EL (cell line): ENCODE measurements around the gene LILRA2.
"Not testable (repeated sequence)": the region's sequence is repeated elsewhere in the genome, so short reads cannot be mapped to it uniquely, and the experiment has no call there.

Source experiments
- DNase-seq: peaks from one replicate; pipeline ENCODE4 v3.0.0-alpha.2; 2016

Gene LILRA2

DNA sequence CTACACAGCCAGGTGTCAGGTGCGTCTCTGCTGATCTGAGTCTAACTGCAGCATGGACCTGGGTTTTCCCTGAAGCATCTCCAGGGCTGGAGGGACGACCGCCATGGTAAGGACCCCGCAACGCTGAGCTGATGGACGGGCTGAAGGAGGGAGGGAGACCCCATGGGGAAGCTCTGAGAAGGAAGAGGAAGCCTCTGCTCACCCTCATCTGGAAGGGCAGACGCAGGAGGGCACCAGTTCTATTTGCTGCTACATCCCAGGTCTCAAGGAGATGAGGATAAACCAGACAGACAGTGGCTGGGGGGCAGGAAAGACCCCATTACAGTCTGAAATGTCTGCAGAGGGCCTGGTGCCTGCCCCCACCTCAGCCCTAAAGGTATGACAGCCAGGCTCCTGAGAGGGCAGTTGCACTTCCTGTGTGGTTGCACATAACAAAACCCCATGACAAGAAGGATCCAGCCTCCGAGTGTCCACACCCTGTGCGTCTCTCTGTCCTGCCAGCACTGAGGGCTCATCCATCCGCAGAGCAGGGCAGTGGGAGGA lies at the start of gene LILRA2:
Gene LILRA2 (plus strand): TSS at position 461 of the 543 bp plus-strand sequence. CDS start 89 bp downstream, outside the sequence.
- DNase-seq = no peak

DNA sequence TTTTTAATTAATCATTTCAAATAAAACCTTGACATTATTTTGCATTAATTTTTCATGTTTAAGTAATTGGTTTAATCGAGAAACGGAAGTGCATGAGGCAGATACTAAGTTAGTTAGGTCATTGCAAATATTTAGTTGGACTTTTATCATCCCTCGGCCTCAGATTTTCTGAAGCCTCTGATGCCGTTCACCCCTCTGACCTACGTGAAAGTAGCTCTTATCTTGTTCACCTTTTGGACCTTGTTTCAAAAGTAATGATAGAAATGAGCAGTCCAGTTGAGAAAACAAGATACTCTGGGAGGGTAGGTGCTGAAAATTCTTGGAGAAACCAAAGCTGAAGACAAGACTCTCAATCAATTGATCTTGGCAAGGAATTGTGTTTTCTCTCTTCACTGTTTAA lies 48.0 kb upstream of the LILRA2 start:
- no peak for DNase-seq

DNA sequence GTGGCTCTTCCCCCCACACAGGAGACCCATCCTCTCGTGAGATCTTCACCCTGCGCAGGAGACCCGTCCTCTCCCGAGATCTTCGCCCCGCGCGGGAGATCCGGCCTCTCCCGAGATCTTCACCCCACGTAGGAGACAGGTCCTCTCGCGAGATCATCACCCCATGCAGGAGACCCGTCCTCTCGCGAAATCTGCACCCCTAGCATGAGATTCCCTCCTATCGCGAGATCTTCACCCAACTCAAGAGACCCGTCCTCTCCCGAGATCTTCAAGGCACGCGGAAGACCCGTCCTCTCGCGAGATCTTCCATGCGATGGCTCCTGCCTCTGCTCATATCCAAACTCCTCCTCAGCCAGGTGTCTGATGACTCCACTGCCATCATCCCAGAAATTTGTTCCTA lies 46.6 kb upstream of the LILRA2 start:
- no peak for DNase-seq

DNA sequence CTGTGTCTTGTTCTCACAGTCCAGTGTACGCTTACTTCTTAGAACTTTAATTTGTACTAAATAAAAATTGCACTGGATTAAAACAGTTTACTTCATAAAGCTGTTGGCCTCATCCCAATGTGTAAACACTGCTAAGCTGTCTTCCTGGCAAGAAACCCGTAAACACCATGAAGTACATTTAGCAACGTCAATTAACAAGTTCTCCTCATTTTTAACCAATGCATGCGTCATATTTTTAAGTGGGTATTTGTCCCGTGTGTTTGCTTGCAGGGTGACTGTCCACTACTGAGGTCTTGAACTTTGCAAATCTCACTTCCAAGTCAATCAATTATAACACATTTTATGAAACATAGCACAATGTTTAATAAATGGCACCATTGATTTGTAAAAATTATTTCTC lies 42.7 kb upstream of the LILRA2 start:
- DNase-seq = no peak

DNA sequence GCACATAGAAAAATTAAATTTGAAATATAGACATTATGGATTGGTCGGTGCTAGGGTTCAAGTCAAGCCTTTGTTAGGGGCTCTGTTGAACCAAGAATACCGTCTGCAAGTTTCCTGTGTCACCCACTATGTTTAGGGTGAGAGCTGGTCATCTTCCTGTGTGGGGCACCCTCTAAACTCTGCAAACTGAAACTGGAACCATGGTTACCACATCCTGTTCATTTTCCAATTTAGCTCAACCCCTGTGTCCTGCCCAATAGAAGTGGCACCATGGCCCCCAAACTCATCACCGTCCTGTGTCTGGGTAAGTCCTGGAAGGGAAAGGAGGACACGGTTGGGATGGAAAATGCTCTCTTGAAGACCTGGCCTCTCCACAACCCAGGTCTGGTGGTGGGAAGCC lies 41.1 kb upstream of the LILRA2 start:
- DNase-seq = no peak

DNA sequence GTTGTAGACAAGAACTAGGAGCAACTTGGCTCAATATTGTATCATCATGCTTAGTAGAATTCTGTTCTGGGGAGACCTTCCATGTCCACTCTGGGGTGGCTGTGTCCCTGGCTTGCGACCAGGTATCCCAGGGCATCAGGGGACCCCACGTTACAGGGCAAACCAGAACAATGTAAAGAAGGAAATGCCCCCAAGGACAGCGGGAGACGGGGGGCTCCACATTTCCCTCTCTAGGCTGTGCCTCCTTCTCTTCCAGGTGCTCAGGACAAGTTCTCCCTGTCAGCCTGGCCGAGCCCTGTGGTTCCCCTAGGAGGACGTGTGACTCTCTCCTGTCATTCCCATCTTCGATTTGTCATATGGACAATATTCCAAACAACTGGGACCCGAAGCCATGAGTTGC lies 40.1 kb upstream of the LILRA2 start:
- no peak for DNase-seq

DNA sequence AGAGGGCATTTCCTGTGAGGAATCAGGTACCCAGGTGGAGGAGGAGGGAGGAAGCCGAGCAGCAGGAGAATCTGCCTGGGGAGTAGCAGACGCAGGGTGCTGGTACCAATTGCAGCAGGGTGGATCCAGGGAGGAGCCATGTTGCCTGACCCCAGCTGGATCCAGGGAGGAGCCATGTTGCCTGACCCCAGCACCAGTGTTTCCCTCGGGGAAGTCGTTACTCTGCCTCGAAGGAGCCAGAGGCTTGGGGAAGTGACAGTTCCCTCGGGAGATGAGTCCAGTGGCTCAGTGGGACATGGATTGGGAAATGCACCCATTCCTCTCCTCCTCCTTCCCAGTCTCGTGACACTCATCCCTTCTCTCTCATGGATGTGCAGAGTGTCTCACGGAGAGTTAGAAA lies 39.4 kb upstream of the LILRA2 start:
- DNase-seq = no peak

DNA sequence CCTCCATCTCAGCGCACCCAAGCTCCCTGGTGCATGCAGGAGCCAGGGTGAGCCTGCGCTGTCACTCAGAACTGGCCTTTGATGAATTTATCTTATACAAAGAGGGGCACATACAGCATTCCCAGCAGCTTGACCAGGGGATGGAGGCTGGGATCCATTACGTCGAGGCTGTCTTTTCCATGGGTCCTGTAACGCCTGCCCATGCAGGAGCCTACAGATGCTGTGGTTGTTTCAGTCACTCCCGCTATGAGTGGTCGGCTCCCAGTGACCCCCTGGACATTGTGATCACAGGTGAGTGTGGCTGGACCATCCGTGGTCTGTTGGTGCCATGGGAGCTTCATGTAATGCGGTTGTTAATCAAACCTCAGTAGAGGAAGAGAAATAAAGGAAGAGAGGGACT lies 38.0 kb upstream of the LILRA2 start:
- no peak for DNase-seq

DNA sequence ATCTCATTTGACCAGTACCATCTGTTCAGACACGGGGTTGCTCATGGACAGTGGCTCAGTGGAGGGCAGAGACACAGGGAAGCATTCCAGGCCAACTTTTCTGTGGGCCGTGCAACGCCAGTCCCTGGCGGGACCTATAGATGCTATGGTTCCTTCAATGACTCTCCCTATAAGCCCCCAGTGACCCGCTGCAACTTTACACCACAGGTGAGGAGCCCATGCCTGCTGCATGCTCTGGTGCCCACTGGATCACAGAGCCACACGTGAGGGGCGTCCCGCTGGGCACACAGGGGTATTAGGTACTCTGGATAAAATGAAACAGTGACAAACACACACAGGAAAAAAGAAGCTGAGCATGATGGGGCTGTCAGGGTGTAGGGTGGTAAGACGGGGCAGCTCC lies 36.6 kb upstream of the LILRA2 start:
- no peak for DNase-seq

DNA sequence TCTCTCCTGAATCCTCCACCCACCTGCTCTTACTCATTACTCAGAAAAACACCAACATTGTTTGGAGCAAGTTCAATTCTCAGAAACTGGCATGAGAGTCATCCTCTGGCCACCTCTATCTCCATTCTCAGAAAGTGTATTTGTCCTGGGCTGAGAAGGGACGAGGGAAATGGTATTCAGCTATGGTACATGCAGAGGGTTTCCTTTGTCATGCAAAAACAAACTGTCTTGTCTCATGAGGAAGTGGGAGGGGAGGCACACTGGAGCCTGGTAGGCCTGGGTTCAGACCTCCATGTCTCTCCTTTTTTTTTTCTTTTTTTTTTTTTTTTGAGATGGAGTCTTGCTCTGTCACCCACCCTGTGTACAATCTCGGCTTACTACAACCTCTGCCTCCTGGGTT lies 31.9 kb upstream of the LILRA2 start:
- DNase-seq = no peak

DNA sequence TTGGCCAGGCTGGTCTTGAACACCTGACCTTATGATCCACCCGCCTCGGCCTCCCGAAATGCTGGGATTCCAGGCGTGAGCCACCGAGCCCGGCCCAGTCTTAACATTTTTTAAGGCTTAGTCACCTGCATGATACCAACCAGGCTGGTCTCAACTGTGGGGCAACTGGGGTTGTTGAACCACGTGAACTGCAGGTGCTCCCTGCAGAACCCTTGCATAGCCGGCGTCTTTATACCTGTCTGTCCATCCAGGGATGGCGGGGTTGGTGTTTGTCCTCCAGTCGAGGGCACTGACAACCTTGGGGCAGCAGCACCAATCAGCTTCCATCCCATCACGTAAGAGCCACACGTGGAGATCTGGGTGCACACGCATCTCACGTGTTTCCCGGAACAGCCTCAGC lies 24.8 kb upstream of the LILRA2 start:
- DNase-seq = no peak

DNA sequence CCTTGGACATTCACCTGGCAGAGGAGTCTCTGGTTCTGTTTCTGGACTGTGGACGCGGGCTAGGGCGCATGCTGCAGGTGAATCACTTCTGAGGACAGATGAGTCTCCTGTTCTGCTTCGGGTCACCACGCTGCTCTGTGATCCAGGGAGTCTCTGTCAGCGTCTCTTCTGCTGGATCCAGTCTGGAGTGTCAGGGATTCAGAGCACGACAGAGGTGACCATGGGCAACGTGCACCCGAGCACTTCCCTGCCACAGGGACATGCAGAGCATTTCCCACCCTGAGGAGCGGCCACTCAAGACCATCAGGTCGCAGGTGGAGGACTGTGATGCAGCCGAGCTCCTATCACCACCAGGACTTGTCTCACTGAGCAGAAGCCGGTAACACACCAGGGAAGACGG lies 24.4 kb upstream of the LILRA2 start:
- no peak for DNase-seq

DNA sequence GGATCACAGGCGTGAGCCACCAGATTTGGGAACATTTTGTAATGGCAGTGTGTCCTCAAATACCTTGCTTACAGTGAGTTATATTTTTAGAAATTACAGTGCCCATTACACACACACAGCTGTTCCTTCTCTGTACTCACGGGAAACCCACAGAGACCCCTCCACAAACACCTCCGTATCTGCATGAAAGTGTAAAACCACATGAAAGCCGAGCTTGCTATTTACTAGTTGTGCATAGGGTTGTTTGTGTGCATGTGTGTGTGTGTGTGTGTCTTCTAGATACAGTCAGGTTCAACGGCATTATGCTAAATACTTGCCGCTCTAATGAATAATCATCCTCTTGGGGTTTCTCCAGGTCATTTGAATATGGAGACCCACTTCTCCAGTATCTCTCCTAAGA lies 22.3 kb upstream of the LILRA2 start:
- no peak for DNase-seq

DNA sequence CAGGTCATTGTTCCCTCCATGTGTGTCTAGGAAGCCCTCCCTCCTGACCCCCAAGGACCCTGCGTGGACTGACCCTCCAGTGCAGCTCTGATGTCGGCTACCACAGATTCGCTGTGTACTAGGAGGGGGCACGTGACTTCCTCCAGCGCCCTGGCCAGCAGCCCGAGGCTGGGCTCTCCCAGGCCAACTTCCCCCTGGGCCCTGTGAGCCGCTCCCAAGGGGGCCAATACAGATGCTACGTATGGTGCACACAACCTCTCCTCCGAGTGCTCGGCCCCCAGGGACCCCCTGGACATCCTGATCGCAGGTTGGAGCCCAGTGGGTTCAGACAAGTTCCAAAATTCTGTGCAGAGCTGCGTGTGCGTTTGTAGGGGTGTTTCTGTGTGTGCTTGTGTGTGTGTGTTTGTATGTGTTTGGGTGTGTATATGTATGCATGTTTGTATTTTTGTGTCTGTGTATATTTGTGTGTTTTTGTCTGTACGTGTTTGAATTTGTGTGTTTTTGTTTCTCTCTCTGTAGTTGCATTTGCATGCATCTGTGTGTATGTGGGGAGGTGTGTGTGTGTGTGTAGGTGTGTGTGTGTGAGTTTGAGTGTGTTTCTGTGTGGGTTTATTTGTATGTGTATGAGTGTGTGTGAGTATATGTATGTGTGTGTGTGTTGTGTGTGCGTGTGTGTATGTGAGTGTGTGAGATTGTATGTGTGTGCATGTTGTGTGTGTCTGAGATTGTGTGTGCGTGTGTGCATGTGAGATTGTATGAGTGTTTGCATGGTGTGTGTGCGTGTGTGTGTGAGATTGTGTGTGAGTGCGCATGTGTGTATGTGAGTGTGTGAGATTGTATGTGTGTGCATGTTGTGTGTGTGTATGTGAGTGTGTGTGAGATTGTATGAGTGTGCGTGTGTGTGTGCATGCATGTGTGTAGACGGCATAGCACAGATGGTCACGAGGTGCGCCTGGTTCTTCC lies 21.4 kb upstream of the LILRA2 start:
- DNase-seq = no peak

DNA sequence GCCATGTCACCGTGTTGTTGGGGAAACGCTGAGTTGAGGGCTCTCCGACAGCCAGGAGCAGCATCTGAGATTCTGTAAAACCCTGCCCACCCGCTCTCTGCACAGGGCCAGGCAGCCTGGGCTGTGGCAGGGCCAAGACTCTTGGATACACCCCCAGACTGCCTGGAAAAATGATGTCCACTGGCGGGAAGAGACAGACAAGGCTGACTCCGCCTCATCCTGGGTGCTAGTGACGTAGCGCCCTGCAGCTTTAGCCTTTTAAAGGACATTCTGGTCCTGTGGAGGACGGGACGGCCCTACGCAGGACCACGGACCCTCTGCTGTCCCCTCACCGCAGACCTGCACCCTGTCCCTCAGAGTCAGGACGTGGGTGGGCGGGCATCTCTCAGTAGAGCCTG lies 20.7 kb upstream of the LILRA2 start:
- no peak for DNase-seq

DNA sequence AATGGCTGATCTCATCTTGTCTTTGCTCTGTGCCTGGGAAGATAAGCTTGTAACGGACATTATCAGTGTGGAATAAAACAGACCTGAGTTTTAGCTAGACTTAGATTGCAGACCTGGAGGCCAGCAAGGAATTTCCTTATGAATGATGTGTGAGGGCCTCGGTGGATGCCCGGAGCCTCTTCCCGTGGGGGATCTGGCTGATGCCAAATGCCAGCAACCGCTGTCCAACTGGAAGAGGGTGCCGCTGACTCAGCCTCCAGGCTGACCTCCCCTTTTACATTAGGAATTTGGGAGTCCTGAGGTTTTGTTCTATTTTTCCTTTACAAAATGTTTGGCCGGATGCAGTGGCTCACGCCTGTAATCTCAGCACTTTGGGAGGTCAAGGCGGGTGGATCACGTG lies 19.6 kb upstream of the LILRA2 start:
- no peak for DNase-seq

DNA sequence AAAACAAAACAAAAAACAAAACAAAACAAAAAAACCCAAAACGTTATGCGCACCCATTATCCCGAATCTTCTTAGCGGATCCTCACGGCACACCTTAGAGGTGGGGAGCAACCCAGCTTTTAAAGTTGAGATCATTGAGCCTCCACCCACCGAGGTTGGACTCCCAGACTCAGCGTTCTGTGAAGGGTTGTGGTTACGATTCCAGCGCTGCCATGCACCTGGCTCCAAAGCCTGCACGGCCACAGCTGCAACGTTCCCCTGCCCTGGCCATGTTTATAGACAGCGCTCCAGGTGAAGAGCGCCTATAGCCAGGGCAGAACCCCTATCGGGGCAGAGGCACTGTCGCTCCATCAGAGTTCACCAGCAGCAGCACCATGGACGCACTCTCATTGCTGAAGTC lies 18.7 kb upstream of the LILRA2 start:
- DNase-seq = no peak

DNA sequence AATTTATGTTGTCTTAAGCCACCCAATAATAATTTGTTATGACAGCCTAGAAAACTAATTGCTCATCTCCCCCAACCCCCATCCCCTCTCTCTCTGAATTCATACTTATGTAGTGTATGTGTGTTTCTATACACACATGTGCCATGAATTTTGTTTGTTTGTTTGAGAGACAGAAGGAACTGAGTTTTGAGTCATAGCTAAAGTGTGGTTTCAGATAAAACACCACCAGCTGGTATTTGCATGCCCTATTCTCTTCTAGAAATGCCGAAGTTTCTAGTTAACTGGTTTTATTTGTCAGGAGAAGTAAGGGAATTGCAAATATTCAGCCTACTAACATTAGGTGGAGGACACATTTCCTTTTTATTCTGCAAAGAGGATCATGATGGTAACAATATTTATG lies 17.4 kb upstream of the LILRA2 start:
- no peak for DNase-seq

DNA sequence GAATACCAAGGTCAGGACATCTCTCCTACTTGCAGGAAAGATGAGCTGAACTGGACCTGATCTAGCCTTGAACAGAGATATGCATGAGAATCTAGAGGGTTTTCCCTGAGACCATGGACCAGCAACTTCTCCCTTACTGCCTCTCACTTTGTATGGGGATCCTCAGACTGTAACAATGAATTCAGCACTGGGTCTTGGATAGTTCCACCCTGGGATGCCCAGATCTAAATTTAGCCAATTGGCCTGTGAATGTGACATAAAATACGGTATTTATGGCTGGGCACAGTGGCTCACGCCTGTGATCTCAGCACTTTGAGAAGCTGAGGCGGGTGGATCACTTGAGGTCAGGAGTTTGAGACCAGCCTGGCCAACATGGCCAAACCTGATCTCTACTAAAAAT lies 15.3 kb upstream of the LILRA2 start:
- DNase-seq = no peak

DNA sequence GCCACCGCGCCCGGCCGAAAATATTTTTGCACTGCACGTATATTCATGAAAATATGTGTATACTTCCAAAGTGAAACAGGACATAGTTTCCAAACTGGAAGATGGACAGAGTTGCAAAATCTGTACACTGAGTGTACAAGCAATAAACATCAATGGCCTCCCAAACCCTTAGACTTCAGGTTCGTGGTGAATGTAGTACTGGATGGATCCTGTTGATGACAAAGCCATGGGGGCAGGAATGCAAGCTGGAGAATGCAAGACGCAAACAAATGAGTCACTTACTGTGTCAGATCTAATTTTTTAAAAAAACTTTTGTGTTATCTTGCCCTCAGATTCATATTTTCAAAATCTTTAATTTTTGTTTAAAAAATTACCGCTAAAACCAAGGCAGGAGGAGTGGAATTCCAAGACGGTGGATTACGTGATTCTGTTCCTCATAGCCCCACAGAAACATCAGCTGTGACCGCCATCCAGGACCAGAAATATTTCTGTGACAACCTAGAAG lies 12.7 kb upstream of the LILRA2 start:
- DNase-seq = no peak

DNA sequence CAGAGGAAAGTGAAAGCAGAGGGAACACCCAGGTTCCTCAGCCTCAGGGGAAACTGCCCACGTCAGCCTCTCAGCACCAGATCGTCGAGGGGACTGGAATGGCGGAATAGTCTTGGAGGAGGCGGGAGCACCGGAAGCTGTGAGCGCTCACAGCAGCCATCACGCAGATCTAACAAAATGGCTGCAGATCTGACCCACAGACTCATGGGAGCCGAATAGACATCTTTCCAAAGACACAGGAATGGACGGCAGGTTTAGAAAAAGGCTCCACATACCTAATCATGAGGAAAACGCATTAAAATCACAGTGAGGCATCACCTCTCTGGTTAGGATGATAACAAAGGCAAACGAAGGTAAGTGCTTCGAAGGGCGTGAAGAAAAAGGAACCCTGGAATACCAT lies 11.8 kb upstream of the LILRA2 start:
- no peak for DNase-seq

DNA sequence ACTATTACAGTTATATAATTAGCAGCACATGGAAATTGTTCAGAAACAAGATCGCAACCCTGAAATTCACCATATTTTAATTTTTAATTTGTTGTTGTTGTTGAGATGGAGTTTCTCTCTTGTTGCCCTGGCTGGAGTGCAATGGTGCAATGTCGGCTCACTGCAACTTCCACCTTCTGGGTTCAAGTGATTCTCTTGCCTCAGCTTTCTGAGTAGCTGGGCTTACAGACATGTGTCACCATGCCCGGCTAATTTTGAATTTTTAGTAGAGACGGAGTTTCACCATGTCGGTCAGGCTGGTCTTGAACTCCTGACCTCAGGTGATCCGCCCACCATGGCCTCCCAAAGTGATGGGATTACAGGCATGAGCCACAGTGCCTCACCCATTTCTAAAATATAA lies 10.4 kb upstream of the LILRA2 start:
- DNase-seq = not testable (repeated sequence)

DNA sequence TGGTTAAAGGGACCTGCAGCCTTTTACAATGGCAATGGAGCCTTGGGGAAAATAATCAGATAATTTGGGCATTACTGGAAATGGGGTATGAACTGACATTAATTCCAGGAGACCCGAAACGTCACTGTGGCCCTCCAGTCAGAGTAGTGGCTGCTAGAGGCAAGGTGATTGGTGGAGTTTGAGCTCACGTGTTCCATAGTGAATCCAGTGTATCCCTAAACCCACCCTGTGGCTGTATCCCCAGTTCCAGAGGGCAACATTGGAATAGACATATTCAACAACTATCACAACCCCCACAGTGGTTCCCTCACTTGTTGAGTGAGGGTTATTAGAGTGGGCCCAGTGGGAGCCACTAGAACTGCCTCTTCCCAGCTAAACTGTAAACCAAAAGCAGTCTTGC lies 3.3 kb upstream of the LILRA2 start:
- no peak for DNase-seq
